GM18519 (cell line): Measurements from ENCODE around the gene MANSC1.
"Not testable (repeated sequence)": the region's sequence is repeated elsewhere in the genome, so short reads cannot be mapped to it uniquely, and the experiment has no call there.

Source experiments
- ATAC-seq: cut with Tn5 transposase; IDR thresholded peaks from one replicate; pipeline ENCODE4 v1.9.1; 2021; ENCODE audit warnings: mild to moderate bottlenecking, moderate library complexity; ENCODE audit not compliant: unreplicated experiment, low FRiP score

Gene MANSC1

GRCh38 chr12:12365931-12366431 is 15.9 kb upstream of the MANSC1 start:
- ATAC-seq = no peak

GRCh38 chr12:12365446-12365802 is 15.4 kb upstream of the MANSC1 start:
- no peak for ATAC-seq

GRCh38 chr12:12364787-12365445 is 14.9 kb upstream of the MANSC1 start:
- ATAC-seq = no peak

- ATAC-seq = no peak
Measured at GRCh38 chr12:12358528-12358927, 8.5 kb upstream of the MANSC1 start.

- no peak for ATAC-seq
Measured at GRCh38 chr12:12357719-12358461, 7.8 kb upstream of the MANSC1 start.

- peak; percentile 85 for ATAC-seq
Measured at GRCh38 chr12:12356896-12357718, 7.1 kb upstream of the MANSC1 start, which contains the start of gene BORCS5. Gene BORCS5, plus strand, starts transcription at chr12:12357078. Its CDS starts 374 bp downstream, at chr12:12357452.

- no peak for ATAC-seq
Measured at GRCh38 chr12:12356467-12356895, 6.4 kb upstream of the MANSC1 start.

- ATAC-seq = no peak
Measured at GRCh38 chr12:12353807-12354206, 3.8 kb upstream of the MANSC1 start.

GRCh38 chr12:12353276-12353675 is 3.2 kb upstream of the MANSC1 start:
- ATAC-seq = no peak

- not testable (repeated sequence) for ATAC-seq
Measured at GRCh38 chr12:12351468-12352185, 1.6 kb upstream of the MANSC1 start.

- no peak for ATAC-seq
Measured at GRCh38 chr12:12350868-12351463, 924 bp upstream of the MANSC1 start.

- ATAC-seq = no peak
Measured at GRCh38 chr12:12338527-12339168, 11.4 kb downstream of the MANSC1 start.

- no peak for ATAC-seq
Measured at GRCh38 chr12:12336511-12336910, 13.5 kb downstream of the MANSC1 start.

- ATAC-seq = no peak
Measured at GRCh38 chr12:12336049-12336411, 14.0 kb downstream of the MANSC1 start.

GRCh38 chr12:12334367-12335040 is 15.5 kb downstream of the MANSC1 start:
- no peak for ATAC-seq

GRCh38 chr12:12333407-12334366 is 16.4 kb downstream of the MANSC1 start:
- ATAC-seq = no peak

GRCh38 chr12:12331896-12332295 is 18.1 kb downstream of the MANSC1 start:
- no peak for ATAC-seq

GRCh38 chr12:12331244-12331771 is 18.7 kb downstream of the MANSC1 start:
- ATAC-seq = no peak
